Gastroesophageal sphincter (tissue), 4 donors: ENCODE results near the gene TSPAN10. TPM values are rescaled to one million over a fixed set of nuclear protein-coding genes. Genes with fewer than 3 reads are reported as not detected.

Source experiments
- ATAC-seq: fragments of 150-250 bp; one replicate; pipeline ENCODE4 v1.9.1; 2016; ENCODE audit warnings: mild to moderate bottlenecking, moderate library complexity
- H3K27ac ChIP-seq, 4 donors: fragments of 200-600 bp; sonication (generic) in 3 of 4; 1 replicate in 3 of 4; 2 replicates in 1 of 4; pipeline ENCODE4 v1.5.1; 2016 to 2019
- H3K27me3 ChIP-seq: fragments of 200-600 bp; sonication (generic); one replicate; pipeline ENCODE4 v1.5.1; 2019
- H3K36me3 ChIP-seq, 2 donors: fragments of 200-600 bp; sonication (generic); one replicate each; pipeline ENCODE4 v1.5.1; 2019; ENCODE audit warnings: control low read depth in 1 of 2
- H3K4me1 ChIP-seq, 3 donors: fragments of 200-600 bp; sonication (generic); 1 replicate in 2 of 3; 2 replicates in 1 of 3; pipeline ENCODE4 v1.5.1; 2016 to 2019; ENCODE audit warnings: control low read depth in 2 of 3
- H3K4me3 ChIP-seq, 2 donors: fragments of 200-600 bp; sonication (generic); one replicate each; pipeline ENCODE4 v1.5.1; 2019; ENCODE audit warnings: mild to moderate bottlenecking in 1 of 2, moderate library complexity in 1 of 2
- H3K9me3 ChIP-seq, 3 donors: fragments of 200-600 bp; sonication (generic); one replicate each; pipeline ENCODE4 v1.5.1; 2017 to 2019; ENCODE audit warnings: control low read depth in 2 of 3
- CTCF ChIP-seq, 4 experiments: fragments of 200-600 bp in 2 of 4; fragments of 450-650 bp in 2 of 4; sonication (generic) in 1 of 4; IDR thresholded peaks; one replicate each; pipeline ENCODE4 v1.5.1; 2017 to 2019; ENCODE audit warnings: antibody characterized with exemption in 4 of 4, mild to moderate bottlenecking in 2 of 4, moderate library complexity in 2 of 4
- EP300 ChIP-seq: sonication (generic); formaldehyde crosslinking; IDR thresholded peaks from one replicate; pipeline ENCODE4 v1.6.1; 2017; ENCODE audit warnings: antibody characterized with exemption, mild to moderate bottlenecking
- POLR2A ChIP-seq, 2 donors: fragments of 450-650 bp; IDR thresholded peaks; one replicate each; pipeline ENCODE4 v1.6.1; 2017; ENCODE audit warnings: antibody characterized with exemption in 2 of 2, mild to moderate bottlenecking in 2 of 2, moderate library complexity in 1 of 2
- POLR2AphosphoS5 ChIP-seq: sonication (generic); formaldehyde crosslinking; IDR thresholded peaks from one replicate; pipeline ENCODE4 v1.6.1; 2017; ENCODE audit warnings: antibody characterized with exemption
- WGBS, 2 donors: methylation state at CpG; one replicate each; pipeline ENCODE4 v1.1.5; 2018; ENCODE audit warnings: low coverage in 1 of 2; 5-methylcytosine and 5-hydroxymethylcytosine counted together
- total RNA-seq, 4 donors: library from RNA; depleted of rRNA; stranded (reverse); fragments of >200 nt; gene quantifications; one replicate each; pipeline ENCODE4 v1.1.0, GENCODE V29; 2016

TSPAN10 gene
- total RNA-seq, 4 donors from 2014 or later: 0.27 to 0.89 (median 0.30) TPM; not detected in 1

DNA sequence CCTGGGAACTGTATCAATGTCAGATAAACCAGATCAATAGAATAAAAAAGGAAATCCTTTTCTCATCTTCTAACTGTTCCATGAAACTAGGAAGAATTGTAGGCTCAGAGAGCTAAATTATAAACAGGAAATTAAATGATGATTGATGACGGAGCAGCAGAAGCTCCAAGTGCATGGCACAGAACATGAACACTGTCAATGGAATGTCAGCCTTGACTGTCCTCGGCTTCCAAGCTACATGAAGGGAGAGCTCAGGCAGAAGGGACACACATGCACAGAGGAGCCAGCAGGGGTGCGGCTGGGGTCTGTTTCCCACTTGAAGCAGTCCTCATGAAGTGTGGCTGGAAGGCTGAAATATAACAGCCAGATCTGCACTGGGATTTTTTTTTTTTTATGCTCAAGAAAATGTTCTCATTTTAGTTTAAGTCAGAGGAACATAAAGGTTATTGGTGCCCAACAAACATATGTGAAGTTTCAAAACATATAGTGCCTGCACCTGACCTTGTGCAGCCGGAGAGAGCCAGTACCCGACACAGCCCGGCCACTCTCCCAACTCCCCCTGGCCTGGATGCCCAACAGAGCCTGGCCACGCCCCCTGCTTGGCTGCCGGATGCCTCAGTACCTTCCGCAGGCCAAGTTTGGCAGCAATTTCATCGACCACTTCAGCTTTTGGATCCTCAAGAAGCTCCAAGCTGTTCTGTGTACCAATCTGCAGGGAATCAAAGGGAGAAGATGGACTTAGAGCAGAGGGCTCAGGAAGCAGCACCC, 37.1 kb upstream of the TSPAN10 start:
- no peak for ATAC-seq
- Histone ChIP-seq H3K27ac (peak overlapping the region in 2 of 4 donors; percentile 11 to 12), H3K9me3 (no peaks in the 10 kb centered on the region), H3K4me3 (no peak overlapping the region), H3K36me3 (peaks cover 0 to 89% of the 10 kb centered on the region in 2 donors), H3K4me1 (peaks cover 0 to 24% (median 0%) of the 10 kb centered on the region in 3 donors), H3K27me3 (no peaks in the 10 kb centered on the region)
- 34 to 65% methylated on average over 7 of the region's 10 CpGs for WGBS, 2 donors
- TF ChIP-seq POLR2A (IDR thresholded peaks at IDR 0.05) (no peak), EP300 (no peak), CTCF (IDR thresholded peaks at IDR 0.05) (no peak), POLR2AphosphoS5 (no peak)

GRCh38 chr17:81601525-81602120, 35.4 kb upstream of the TSPAN10 start:
- H3K4me3 ChIP-seq: no peak overlapping the region
- no peaks in the 10 kb centered on the region for H3K9me3 ChIP-seq
- peak; percentile 73 for ATAC-seq
- H3K27me3 ChIP-seq: no peaks in the 10 kb centered on the region
- peaks cover 0 to 24% (median 0%) of the 10 kb centered on the region in 3 donors for H3K4me1 ChIP-seq
- H3K36me3 ChIP-seq: peaks cover 0 to 89% of the 10 kb centered on the region in 2 donors
- WGBS, 2 donors: 36 to 39% methylated on average over 9 of the region's 9 CpGs
- no peak overlapping the region for H3K27ac ChIP-seq
- TF ChIP-seq EP300 (no peak), CTCF (IDR thresholded peaks at IDR 0.05) (peak; percentile 53 to 81 (median 72))

GRCh38 chr17:81603846-81604610, 33.0 kb upstream of the TSPAN10 start:
- peaks cover 0 to 24% (median 0%) of the 10 kb centered on the region in 3 donors for H3K4me1 ChIP-seq
- H3K4me3 ChIP-seq: no peak overlapping the region
- H3K9me3 ChIP-seq: no peaks in the 10 kb centered on the region
- no peaks in the 10 kb centered on the region for H3K27me3 ChIP-seq
- ATAC-seq: no peak
- H3K36me3 ChIP-seq: peaks cover 0 to 89% of the 10 kb centered on the region in 2 donors
- no peak overlapping the region for H3K27ac ChIP-seq
- no peak for TF ChIP-seq EP300
- no peak for TF ChIP-seq POLR2A (IDR thresholded peaks at IDR 0.05)
- no peak for TF ChIP-seq CTCF (IDR thresholded peaks at IDR 0.05)
- no peak for TF ChIP-seq POLR2AphosphoS5
- WGBS, 2 donors: 82 to 88% methylated on average over 10 to 11 of the region's 11 CpGs

- Histone ChIP-seq H3K4me3 (no peak overlapping the region), H3K9me3 (no peaks in the 10 kb centered on the region), H3K27ac (no peak overlapping the region), H3K4me1 (peaks cover 0 to 5% (median 0%) of the 10 kb centered on the region in 3 donors), H3K27me3 (no peaks in the 10 kb centered on the region), H3K36me3 (peaks cover 0 to 96% of the 10 kb centered on the region in 2 donors)
- no peak for TF ChIP-seq POLR2A (IDR thresholded peaks at IDR 0.05)
- ATAC-seq: no peak
- 50 to 73% methylated on average over 6 of the region's 6 CpGs for WGBS, 2 donors
Observed at GRCh38 chr17:81607431-81607830, 29.6 kb upstream of the TSPAN10 start.

- TF ChIP-seq POLR2A (IDR thresholded peaks at IDR 0.05) (no peak), POLR2AphosphoS5 (no peak), CTCF (IDR thresholded peaks at IDR 0.05) (no peak), EP300 (no peak)
- Histone ChIP-seq H3K27ac (no peak overlapping the region), H3K27me3 (no peaks in the 10 kb centered on the region), H3K4me1 (peaks cover 0 to 5% (median 0%) of the 10 kb centered on the region in 3 donors), H3K9me3 (no peaks in the 10 kb centered on the region), H3K4me3 (no peak overlapping the region), H3K36me3 (peaks cover 0 to 96% of the 10 kb centered on the region in 2 donors)
- no CpG with 5 or more reads among the region's 4 CpGs for WGBS, 2 donors
- ATAC-seq: no peak
Observed at GRCh38 chr17:81608082-81608481, 28.9 kb upstream of the TSPAN10 start.
